Ishikawa (cell line): ENCODE results near the gene MCRS1.
"Not testable (repeated sequence)": the region's sequence is repeated elsewhere in the genome, so short reads cannot be mapped to it uniquely, and the experiment has no call there.

Experiments
- CEBPB ChIP-seq: IDR thresholded peaks from 2 replicates; pipeline ENCODE4 v1.6.1; 2012
- CREB1 ChIP-seq: IDR thresholded peaks from 2 replicates; pipeline ENCODE4 v1.6.1; 2012; ENCODE audit warnings: low read depth
- EGR1 ChIP-seq: IDR thresholded peaks from 2 replicates; pipeline ENCODE4 v1.6.1; 2012
- EP300 ChIP-seq: IDR thresholded peaks from 2 replicates; pipeline ENCODE4 v1.6.1; 2012; ENCODE audit warnings: borderline replicate concordance
- FOXM1 ChIP-seq: IDR thresholded peaks from 2 replicates; pipeline ENCODE4 v1.6.1; 2012; ENCODE audit warnings: low read depth, borderline replicate concordance
- NFIC ChIP-seq: IDR thresholded peaks from 2 replicates; pipeline ENCODE4 v1.6.1; 2012
- RAD21 ChIP-seq: IDR thresholded peaks from 2 replicates; pipeline ENCODE4 v1.6.1; 2012; ENCODE audit warnings: low read depth
- TAF1 ChIP-seq: IDR thresholded peaks from 2 replicates; pipeline ENCODE4 v1.6.1; 2012; ENCODE audit warnings: low read depth, mild to moderate bottlenecking
- TCF12 ChIP-seq: IDR thresholded peaks from 2 replicates; pipeline ENCODE4 v1.6.1; 2012; ENCODE audit warnings: low read depth
- TEAD4 ChIP-seq: IDR thresholded peaks from 2 replicates; pipeline ENCODE4 v1.6.1; 2012
- YY1 ChIP-seq: IDR thresholded peaks from 2 replicates; pipeline ENCODE4 v1.6.1; 2012; ENCODE audit warnings: low read depth
- ZBTB7A ChIP-seq: IDR thresholded peaks from 2 replicates; pipeline ENCODE4 v1.6.1; 2012; ENCODE audit warnings: low read depth
- TF ChIP-seq, protein P1 (sequence below): IDR thresholded peaks from 2 replicates; pipeline ENCODE4 v1.6.1; 2012
- TF ChIP-seq, protein P2 (sequence below): IDR thresholded peaks from 2 replicates; pipeline ENCODE4 v1.6.1; 2012
- TF ChIP-seq, protein P3 (sequence below): IDR thresholded peaks from 2 replicates; pipeline ENCODE4 v1.6.1; 2012; ENCODE audit warnings: low read depth, mild to moderate bottlenecking

The MCRS1 gene

DNA sequence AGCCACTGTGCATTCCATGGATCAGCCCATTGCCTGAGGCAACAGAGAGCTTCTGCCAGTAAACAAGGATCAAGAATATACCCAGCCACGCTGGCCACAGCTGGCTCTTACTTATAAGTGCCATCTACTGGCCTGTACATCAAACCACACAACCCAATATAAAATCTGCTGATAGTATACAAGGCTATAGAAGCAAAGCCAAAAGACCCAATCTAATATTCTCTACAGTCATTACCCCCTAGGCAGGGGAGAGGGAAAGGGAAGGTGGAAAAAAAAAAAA is 41.9 kb upstream of the MCRS1 start:
- no peak for TF ChIP-seq YY1

DNA sequence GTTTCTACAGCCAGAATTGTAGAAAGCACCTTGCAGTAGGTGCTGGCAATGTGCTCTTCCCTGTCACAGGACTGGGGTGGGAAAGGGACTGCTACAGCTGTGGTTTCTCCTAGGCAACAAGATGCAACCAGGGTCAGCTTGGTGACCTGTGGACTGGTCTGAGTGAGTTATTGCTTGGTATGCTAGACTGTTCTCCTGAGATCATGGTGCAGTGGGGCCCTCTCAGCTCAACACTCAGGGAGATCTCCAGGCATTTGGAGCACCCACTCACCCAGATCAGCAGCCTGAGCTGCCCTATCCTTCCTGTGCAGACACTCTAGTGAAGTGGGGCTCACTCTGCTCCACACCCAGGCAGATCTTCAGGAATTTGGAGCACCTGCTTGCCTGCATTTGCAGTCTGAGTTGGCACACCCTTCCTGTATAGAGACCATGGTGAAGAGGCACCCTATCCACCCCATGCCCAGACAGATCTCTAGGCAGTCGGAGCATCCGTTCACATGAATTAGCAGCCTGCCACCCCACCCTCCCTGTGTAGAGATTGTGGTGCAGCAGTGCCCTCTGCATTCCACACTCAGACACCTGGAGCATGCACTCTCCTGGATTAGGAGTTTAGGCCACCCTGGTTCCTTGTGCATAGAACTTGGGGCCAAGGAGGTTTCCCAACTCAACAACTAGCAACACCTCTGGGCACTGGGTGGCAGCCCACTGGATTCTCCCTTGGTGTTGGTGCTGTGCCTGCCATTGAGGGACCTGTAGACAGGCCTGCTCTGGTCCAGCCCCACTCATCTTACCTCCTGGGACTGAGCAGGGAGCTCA is 41.3 kb upstream of the MCRS1 start:
- TF ChIP-seq EP300: no peak

DNA sequence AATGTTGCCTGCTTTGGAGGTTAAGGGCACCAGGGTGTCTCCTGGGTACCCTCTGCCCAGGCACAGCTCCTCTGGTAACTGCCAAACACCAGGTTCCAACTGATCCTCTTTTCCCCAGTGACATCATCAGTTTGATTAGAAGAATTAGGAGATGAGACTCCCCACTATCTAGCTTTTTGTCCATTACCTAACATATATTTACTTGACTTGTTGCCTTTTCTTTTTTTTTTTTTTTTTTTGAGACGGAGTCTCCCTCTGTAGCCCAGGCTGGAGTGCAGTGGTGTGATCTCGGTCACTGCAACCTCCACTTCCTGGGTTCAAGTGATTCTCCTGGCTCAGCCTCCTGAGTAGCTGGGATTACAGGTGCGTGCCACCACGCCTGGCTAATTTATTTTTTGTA is 37.6 kb upstream of the MCRS1 start, which contains the start of gene FAM186B:
FAM186B (minus strand) TSS at position 101 of the 400 bp plus-strand sequence. CDS start 162 bp downstream, outside the sequence.
- TF ChIP-seq RAD21, CEBPB: not testable (repeated sequence)
- TF ChIP-seq, protein P1, sequence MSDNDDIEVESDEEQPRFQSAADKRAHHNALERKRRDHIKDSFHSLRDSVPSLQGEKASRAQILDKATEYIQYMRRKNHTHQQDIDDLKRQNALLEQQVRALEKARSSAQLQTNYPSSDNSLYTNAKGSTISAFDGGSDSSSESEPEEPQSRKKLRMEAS: not testable (repeated sequence)

DNA sequence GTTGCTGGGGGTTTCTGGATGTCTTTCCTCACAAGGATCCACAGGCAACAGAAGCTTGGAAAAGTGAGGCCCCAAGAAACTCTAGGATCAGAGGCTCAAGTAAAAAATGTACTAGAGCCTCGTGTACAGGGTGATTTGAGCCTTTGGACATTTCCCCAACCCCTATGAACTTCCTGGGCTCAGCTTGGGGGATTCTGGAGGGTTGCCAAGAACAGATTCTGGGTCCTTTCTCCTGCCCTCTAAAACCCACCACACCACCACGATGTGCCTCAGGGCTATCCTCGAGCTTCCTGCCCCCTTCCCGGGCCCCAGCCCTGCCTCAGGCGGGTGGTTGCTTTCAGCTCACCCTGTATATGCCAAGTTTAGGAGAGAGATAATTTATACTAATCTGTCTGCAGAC is 36.9 kb upstream of the MCRS1 start:
- TF ChIP-seq, protein P1: no peak
- TF ChIP-seq FOXM1: no peak

DNA sequence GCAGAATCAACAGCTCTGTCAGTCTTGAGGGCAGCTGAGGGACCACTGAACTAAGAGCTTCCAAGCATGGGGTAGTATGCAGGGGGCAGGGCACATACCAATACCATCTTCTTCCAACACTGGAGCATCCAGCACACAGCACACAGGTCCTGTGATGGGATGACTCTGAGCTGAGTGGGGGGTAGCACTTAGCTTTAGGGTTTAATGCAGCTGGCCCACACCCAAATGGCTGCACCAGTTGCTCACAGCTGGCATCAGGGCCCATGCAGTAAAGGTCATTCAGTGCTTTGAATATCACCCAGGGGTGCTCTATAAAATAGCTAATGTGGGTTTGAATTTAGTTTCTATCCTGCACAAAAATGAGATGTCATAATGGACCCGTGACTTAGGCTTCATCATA is 35.8 kb upstream of the MCRS1 start:
- TF ChIP-seq CREB1: no peak
- TF ChIP-seq TEAD4: no peak
- TF ChIP-seq EGR1: no peak
- no peak for TF ChIP-seq ZBTB7A
- no peak for TF ChIP-seq EP300
- no peak for TF ChIP-seq YY1
- no peak for TF ChIP-seq RAD21
- TF ChIP-seq TAF1: no peak
- TF ChIP-seq, protein P2, sequence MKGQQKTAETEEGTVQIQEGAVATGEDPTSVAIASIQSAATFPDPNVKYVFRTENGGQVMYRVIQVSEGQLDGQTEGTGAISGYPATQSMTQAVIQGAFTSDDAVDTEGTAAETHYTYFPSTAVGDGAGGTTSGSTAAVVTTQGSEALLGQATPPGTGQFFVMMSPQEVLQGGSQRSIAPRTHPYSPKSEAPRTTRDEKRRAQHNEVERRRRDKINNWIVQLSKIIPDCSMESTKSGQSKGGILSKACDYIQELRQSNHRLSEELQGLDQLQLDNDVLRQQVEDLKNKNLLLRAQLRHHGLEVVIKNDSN: no peak
- no peak for TF ChIP-seq NFIC
- no peak for TF ChIP-seq TCF12
- TF ChIP-seq, protein P3, sequence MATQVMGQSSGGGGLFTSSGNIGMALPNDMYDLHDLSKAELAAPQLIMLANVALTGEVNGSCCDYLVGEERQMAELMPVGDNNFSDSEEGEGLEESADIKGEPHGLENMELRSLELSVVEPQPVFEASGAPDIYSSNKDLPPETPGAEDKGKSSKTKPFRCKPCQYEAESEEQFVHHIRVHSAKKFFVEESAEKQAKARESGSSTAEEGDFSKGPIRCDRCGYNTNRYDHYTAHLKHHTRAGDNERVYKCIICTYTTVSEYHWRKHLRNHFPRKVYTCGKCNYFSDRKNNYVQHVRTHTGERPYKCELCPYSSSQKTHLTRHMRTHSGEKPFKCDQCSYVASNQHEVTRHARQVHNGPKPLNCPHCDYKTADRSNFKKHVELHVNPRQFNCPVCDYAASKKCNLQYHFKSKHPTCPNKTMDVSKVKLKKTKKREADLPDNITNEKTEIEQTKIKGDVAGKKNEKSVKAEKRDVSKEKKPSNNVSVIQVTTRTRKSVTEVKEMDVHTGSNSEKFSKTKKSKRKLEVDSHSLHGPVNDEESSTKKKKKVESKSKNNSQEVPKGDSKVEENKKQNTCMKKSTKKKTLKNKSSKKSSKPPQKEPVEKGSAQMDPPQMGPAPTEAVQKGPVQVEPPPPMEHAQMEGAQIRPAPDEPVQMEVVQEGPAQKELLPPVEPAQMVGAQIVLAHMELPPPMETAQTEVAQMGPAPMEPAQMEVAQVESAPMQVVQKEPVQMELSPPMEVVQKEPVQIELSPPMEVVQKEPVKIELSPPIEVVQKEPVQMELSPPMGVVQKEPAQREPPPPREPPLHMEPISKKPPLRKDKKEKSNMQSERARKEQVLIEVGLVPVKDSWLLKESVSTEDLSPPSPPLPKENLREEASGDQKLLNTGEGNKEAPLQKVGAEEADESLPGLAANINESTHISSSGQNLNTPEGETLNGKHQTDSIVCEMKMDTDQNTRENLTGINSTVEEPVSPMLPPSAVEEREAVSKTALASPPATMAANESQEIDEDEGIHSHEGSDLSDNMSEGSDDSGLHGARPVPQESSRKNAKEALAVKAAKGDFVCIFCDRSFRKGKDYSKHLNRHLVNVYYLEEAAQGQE: no peak
- no peak for TF ChIP-seq CEBPB
- no peak for TF ChIP-seq FOXM1

DNA sequence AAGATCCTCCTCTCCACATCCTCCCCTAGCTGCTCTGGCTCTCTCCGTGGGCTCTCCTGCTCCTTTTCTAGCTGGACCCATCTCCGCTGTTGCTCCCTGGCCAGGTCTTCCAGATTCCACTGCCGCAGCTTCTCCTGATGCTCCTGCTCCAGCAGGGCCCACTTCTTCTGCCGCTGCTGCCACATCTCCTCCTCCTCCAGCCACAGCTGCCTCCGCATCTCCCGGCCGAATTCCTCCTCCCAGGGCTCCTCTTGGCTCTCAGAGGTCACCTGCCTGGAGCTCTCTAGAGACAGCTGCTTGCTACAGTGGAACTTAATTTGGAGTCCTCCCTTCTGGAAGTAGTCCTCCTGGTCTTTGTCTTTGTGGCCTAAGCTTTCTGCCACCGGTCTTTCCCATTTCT is 32.0 kb upstream of the MCRS1 start:
- TF ChIP-seq, protein P1: no peak
- TF ChIP-seq TAF1 (no peak), NFIC (no peak), EP300 (no peak), CREB1 (no peak), TCF12 (no peak), TEAD4 (no peak), CEBPB (no peak), YY1 (no peak), FOXM1 (no peak), ZBTB7A (no peak), EGR1 (no peak), RAD21 (no peak)
- TF ChIP-seq, protein P3: no peak
- TF ChIP-seq, protein P2: no peak

DNA sequence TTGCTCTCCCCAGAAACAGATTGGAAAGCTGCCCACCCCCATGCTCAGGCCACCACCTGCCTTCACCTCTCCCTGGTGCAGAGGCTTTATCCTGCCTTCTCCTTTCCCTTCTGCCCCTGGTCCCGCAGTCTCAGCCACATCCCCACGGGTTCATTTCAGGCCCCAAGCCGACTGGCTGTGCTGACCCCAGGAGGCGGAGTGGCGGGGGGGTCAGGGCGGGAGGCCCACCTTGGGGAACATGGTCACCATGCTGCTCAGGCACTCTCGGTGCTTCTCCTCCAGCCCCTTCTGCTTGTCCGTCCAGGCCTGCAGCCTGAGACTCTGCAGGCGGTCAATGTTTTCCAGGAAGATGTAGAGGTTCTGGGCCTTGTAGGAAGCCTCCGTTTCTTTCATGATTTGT is 30.6 kb upstream of the MCRS1 start:
- TF ChIP-seq NFIC: no peak
- TF ChIP-seq RAD21: no peak
- no peak for TF ChIP-seq EP300
- no peak for TF ChIP-seq TAF1
- TF ChIP-seq ZBTB7A: no peak
- TF ChIP-seq CEBPB: no peak
